Skin of body (tissue), 2 donors: ENCODE results near the gene ALB. TPM values are rescaled to one million over a fixed set of nuclear protein-coding genes. Genes with fewer than 3 reads are reported as not detected.
"Not testable (repeated sequence)": the region's sequence is repeated elsewhere in the genome, so short reads cannot be mapped to it uniquely, and the experiment has no call there.

Experiments
- DNase-seq: peaks from one replicate; lab custom pipeline; 2025; lab: John Stamatoyannopoulos, UW
- total RNA-seq: library from RNA; depleted of rRNA; stranded (reverse); fragments of >200 nt; gene quantifications from one replicate; pipeline ENCODE4 v1.2.3, GENCODE V29; 2014

ALB gene
- total RNA-seq = 0.69 TPM

GRCh38 chr4:73404042-73404441 lies at the start of gene ALB:
ALB (plus strand) TSS chr4:73404287; CDS start chr4:73404328, 41 bp downstream.
- no peak for DNase-seq

GRCh38 chr4:73357174-73357573 lies 46.9 kb upstream of the ALB start:
- not testable (repeated sequence) for DNase-seq

GRCh38 chr4:73369506-73370199 lies 34.4 kb upstream of the ALB start:
- not testable (repeated sequence) for DNase-seq

- DNase-seq = no peak
Observed at GRCh38 chr4:73375328-73375741, 28.8 kb upstream of the ALB start.

GRCh38 chr4:73376251-73376650 lies 27.8 kb upstream of the ALB start:
- DNase-seq = no peak

- DNase-seq = no peak
Observed at GRCh38 chr4:73376976-73377375, 27.1 kb upstream of the ALB start.

GRCh38 chr4:73378887-73379286 lies 25.2 kb upstream of the ALB start:
- no peak for DNase-seq

GRCh38 chr4:73379946-73380345 lies 24.1 kb upstream of the ALB start:
- no peak for DNase-seq

GRCh38 chr4:73381214-73381613 lies 22.9 kb upstream of the ALB start:
- DNase-seq = no peak

GRCh38 chr4:73383452-73383851 lies 20.6 kb upstream of the ALB start:
- no peak for DNase-seq

GRCh38 chr4:73387552-73387951 lies 16.5 kb upstream of the ALB start:
- no peak for DNase-seq

- no peak for DNase-seq
Observed at GRCh38 chr4:73388887-73389286, 15.2 kb upstream of the ALB start.

GRCh38 chr4:73389663-73390062 lies 14.4 kb upstream of the ALB start:
- not testable (repeated sequence) for DNase-seq

GRCh38 chr4:73391774-73392173 lies 12.3 kb upstream of the ALB start:
- no peak for DNase-seq

- no peak for DNase-seq
Observed at GRCh38 chr4:73392936-73393335, 11.2 kb upstream of the ALB start.

- DNase-seq = no peak
Observed at GRCh38 chr4:73396304-73396703, 7.8 kb upstream of the ALB start.

GRCh38 chr4:73396993-73397972 lies 6.8 kb upstream of the ALB start:
- no peak for DNase-seq

GRCh38 chr4:73401412-73401811 lies 2.7 kb upstream of the ALB start:
- no peak for DNase-seq

GRCh38 chr4:73404457-73404856 lies 370 bp downstream of the ALB start:
- no peak for DNase-seq

- DNase-seq = no peak
Observed at GRCh38 chr4:73405138-73405537, 1.1 kb downstream of the ALB start.

GRCh38 chr4:73406548-73406875 lies 2.4 kb downstream of the ALB start:
- no peak for DNase-seq

- no peak for DNase-seq
Observed at GRCh38 chr4:73407227-73407673, 3.2 kb downstream of the ALB start.
